Measurements from ENCODE around the gene SORCS3. TPM values are rescaled to one million over a fixed set of nuclear protein-coding genes. Genes with fewer than 3 reads are reported as not detected.
A peak's percentile ranks its signal among the peaks of the same experiment; 100 is the strongest.

The SORCS3 gene
- total RNA-seq, 2 donors from 2014 or later = 0.68 TPM; not detected in 1

DNA sequence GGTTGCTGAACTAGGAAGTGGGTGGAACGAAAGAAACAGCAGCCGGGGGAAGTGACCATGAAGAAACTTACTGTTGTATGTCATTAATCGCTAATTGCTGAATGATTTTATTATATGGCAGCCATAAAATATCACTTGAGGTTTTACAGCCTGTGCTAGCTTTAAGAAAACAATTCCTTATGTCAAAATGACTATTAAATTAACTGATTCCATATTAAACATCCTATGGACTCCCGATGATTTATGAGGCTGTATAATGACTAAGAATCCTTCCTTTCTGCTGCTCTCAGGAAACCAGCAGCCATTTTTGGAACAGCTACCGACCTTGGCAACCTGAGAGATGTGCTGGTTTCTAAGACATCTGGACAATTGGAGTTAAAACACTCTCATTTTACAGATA, 421.9 kb downstream of the SORCS3 start:
- no peak for TF ChIP-seq CTCF (conservative IDR thresholded peaks at IDR 0.05)
- Mint-ChIP-seq H3K9me3 (no peaks in the 10 kb centered on the region), H3K27ac (no peak overlapping the region), H3K36me3 (ENCODE audit: low read depth) (no peaks in the 10 kb centered on the region), H3K27me3 (ENCODE audit: insufficient read depth) (peaks cover under 1% of the 10 kb centered on the region), H3K4me1 (peaks cover 3% of the 10 kb centered on the region), H3K4me3 (no peak overlapping the region)
- H3K4me3 ChIP-seq (ENCODE audit: low read length) = no peak overlapping the region
- no peaks in the 10 kb centered on the region for H3K27me3 ChIP-seq (ENCODE audit: control insufficient read depth, insufficient read depth, low read length, poor library complexity, severe bottlenecking)
- H3K27ac ChIP-seq (ENCODE audit: low read depth, low read length) = no peak overlapping the region
- no peak overlapping the region for H3K9ac ChIP-seq (ENCODE audit: extremely low read depth, low read length, poor library complexity, severe bottlenecking)
- no peaks in the 10 kb centered on the region for H3K4me1 ChIP-seq (ENCODE audit: control insufficient read depth, insufficient read depth, low read length)
- no peaks in the 10 kb centered on the region for H3K36me3 ChIP-seq (ENCODE audit: control insufficient read depth, insufficient read depth, low read length)
- DNase-seq = no peak
- 95 to 100% methylated on average over 2 to 5 of the region's 5 CpGs for WGBS, 2 experiments (ENCODE audit: insufficient coverage in 1 of 2, insufficient read length in 1 of 2)
- H3K9me3 ChIP-seq (ENCODE audit: control insufficient read depth, low read length) = no peaks in the 10 kb centered on the region

- no peaks in the 10 kb centered on the region for H3K36me3 ChIP-seq (ENCODE audit: control insufficient read depth, insufficient read depth, low read length)
- WGBS, 2 experiments (ENCODE audit: insufficient coverage in 1 of 2, insufficient read length in 1 of 2) = 38 to 42% methylated on average over 5 of the region's 5 CpGs
- H3K27me3 Mint-ChIP-seq (ENCODE audit: insufficient read depth) = no peaks in the 10 kb centered on the region
- H3K4me3 Mint-ChIP-seq = no peak overlapping the region
- H3K36me3 Mint-ChIP-seq (ENCODE audit: low read depth) = no peaks in the 10 kb centered on the region
- peak; percentile 98 for TF ChIP-seq CTCF (conservative IDR thresholded peaks at IDR 0.05)
- H3K9me3 ChIP-seq (ENCODE audit: control insufficient read depth, low read length) = no peaks in the 10 kb centered on the region
- DNase-seq = peak; percentile 87
- no peaks in the 10 kb centered on the region for H3K4me1 ChIP-seq (ENCODE audit: control insufficient read depth, insufficient read depth, low read length)
- no peak overlapping the region for H3K27ac ChIP-seq (ENCODE audit: low read depth, low read length)
- H3K4me3 ChIP-seq (ENCODE audit: low read length) = no peak overlapping the region
- no peaks in the 10 kb centered on the region for H3K9me3 Mint-ChIP-seq
- no peak overlapping the region for H3K27ac Mint-ChIP-seq
- H3K9ac ChIP-seq (ENCODE audit: extremely low read depth, low read length, poor library complexity, severe bottlenecking) = no peak overlapping the region
- no peaks in the 10 kb centered on the region for H3K27me3 ChIP-seq (ENCODE audit: control insufficient read depth, insufficient read depth, low read length, poor library complexity, severe bottlenecking)
- peaks cover 3% of the 10 kb centered on the region for H3K4me1 Mint-ChIP-seq
Measured at GRCh38 chr10:105063796-105064195, 422.7 kb downstream of the SORCS3 start.

DNA sequence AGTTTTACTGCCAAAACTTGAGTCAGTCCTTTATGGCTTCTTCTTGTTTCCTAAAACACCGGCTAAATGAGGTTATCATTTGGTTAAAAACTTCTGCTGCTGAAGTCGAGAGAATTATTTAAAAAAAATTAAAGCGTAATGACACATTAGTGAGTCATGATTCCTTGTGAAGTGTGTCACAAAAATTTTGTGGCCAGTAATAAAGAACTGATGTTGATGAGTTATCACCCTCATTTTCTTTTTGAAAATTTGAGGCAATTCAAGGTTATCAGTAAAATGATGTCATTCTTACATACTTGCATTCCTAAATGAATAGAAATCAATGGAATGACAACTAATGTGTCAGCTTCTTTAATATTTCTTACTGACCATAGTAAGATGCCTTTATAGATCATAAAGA, 427.4 kb downstream of the SORCS3 start:
- no peak overlapping the region for H3K9ac ChIP-seq (ENCODE audit: extremely low read depth, low read length, poor library complexity, severe bottlenecking)
- no peaks in the 10 kb centered on the region for H3K36me3 ChIP-seq (ENCODE audit: control insufficient read depth, insufficient read depth, low read length)
- H3K27ac ChIP-seq (ENCODE audit: low read depth, low read length) = no peak overlapping the region
- Mint-ChIP-seq H3K4me3 (no peak overlapping the region), H3K27me3 (ENCODE audit: insufficient read depth) (peaks cover 10% of the 10 kb centered on the region), H3K27ac (no peak overlapping the region), H3K9me3 (no peaks in the 10 kb centered on the region), H3K4me1 (no peaks in the 10 kb centered on the region), H3K36me3 (ENCODE audit: low read depth) (no peaks in the 10 kb centered on the region)
- no peaks in the 10 kb centered on the region for H3K4me1 ChIP-seq (ENCODE audit: control insufficient read depth, insufficient read depth, low read length)
- no peaks in the 10 kb centered on the region for H3K9me3 ChIP-seq (ENCODE audit: control insufficient read depth, low read length)
- DNase-seq = no peak
- H3K27me3 ChIP-seq (ENCODE audit: control insufficient read depth, insufficient read depth, low read length, poor library complexity, severe bottlenecking) = peaks cover 6% of the 10 kb centered on the region
- WGBS, 2 experiments (ENCODE audit: insufficient coverage in 1 of 2, insufficient read length in 1 of 2) = 95% methylated on average over 2 to 3 of the region's 3 CpGs
- no peak overlapping the region for H3K4me3 ChIP-seq (ENCODE audit: low read length)
- no peak for TF ChIP-seq CTCF (conservative IDR thresholded peaks at IDR 0.05)

All from endodermal cell (in vitro differentiated cells).